A204.1 (cell line): ENCODE measurements around the gene PTPRN2.

Experiments
- FAIRE-seq: peaks from 2 replicates; lab custom pipeline; 2012; peaks lifted over from hg19 to GRCh38; lab: Jason Lieb, UNC

The PTPRN2 gene

DNA sequence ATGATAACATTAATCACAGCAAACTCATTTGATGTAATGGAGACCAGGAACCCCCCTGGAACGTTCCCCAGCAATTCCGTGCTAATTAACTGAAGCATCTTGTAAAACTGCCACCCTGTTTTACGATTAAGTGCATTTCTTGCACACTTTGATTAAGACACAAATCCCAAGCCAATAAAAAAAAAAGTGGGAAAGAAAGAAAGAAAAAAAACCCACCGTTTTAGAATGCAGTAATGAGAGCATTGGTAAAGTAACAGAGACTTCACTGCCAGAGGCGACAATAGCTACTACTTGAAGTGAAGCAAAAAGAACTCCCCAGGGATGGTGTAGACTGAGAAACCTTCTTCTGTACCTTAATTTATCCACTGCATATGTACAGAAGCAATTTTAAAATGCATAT lies 616.1 kb downstream of the PTPRN2 start:
- FAIRE-seq = no peak

GRCh38 chr7:157970744-157971143 lies 616.9 kb downstream of the PTPRN2 start:
- FAIRE-seq = no peak

- FAIRE-seq = no peak
These were observed 617.6 kb downstream of the PTPRN2 start for GRCh38 chr7:157969995-157970394.

DNA sequence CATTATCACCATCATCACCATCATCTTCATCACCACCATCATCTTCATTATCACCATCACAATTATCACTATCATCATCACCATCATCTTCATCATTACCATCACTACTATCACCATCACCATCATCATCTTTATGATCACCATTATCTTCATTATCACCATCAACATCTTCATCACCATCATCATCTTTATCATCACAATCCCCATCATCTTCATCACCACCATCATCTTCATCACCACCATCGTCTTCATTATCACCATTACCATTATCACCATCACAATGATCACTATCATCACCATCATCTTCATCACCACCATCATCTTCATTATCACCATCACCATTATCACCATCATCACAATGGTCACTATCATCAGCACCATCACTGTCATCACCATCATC lies 621.1 kb downstream of the PTPRN2 start:
- no peak for FAIRE-seq

- FAIRE-seq = no peak
These were observed 623.1 kb downstream of the PTPRN2 start for GRCh38 chr7:157964521-157964920.

- no peak for FAIRE-seq
These were observed 623.6 kb downstream of the PTPRN2 start for GRCh38 chr7:157964016-157964415.

DNA sequence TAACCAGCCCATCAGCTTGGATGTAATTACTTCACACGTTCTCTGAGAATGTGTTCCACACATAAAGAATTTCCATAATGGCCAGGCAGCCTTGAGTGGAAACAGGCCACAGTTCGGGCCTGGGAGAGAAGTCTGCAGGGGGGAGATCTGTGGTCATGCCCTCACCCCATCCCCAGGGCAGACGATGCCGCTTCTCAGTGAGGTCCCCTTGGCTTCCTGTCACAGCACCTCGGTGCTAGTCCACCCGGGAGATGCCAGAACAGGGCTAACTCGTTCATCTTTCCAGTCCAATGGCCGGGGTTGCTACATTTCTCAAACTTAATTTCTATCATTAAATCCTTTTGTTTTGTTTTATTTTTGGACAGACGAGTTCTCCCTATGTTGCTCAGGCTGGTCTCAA lies 624.1 kb downstream of the PTPRN2 start:
- FAIRE-seq = no peak

DNA sequence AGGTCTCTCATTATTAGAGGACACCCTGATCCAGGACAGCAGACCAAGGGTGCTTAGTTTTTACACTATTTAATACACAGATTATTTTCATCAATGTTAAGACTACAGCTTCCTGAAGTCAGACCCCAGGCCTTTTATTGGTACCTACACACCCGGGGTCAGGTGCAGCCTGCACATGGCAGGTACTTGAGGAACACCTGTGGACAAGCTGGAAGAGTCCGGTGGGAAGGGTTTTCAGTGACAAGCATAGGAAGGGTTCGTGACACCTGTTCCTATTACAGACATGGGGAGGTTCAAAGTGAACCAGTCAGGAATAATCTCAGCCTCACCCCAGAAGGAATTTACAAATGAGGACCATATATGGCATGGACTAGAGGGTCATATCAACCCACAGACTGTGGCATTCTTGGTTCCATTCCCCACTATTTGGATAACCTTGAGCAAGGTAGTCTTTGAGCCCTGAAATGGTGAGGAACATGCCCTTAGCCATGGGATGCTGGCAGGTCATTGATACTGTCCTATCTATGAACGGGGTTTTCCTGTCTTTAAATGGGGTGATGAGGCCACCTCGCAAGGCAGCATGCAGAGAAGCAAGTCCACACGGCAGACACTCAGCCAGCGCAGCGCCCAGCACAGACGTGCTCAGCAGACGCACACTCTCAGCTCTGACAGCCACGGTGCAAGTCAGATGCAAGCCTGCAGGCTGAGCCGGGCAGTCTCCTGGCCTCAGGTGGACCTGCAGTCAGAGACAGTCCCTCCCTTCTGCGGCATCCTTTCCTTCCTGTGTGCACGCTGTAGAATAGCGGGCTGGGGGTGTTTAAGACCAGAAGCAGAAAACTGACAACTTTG lies 624.9 kb downstream of the PTPRN2 start:
- FAIRE-seq = no peak

DNA sequence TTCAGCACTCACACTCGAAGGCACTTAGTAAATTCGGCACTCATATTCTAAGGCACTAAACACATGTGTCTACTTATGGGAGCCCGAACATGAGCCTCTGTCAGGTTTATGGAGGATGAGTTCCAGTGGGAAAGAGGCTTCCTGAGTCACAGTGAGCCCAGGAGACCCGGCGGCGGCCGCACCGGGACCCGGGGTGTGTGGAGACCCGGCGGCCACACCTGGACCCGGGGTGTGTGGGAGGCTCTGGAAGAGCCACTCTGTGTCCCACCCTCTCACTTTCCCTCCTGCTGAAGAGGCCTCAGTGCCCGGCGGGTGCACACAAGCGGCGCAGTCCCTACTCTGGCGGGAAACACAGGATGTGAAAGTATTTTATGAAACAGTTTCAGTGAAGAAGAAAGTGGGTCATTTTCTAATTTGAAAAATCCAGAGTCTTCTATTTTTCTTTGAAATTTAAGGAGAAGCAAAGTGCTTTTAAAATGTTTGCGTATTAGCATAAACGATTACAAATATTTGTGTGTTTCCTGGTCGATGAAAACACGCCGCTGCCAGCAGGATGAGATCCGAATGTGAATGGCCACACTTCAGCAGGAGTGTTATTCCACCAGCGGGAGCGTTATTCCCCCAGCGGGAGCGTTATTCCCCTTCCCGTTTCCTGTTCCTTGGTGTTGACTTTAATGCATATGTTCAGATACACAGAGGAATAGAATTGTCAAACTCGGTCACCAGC lies 625.7 kb downstream of the PTPRN2 start:
- FAIRE-seq = no peak

- FAIRE-seq = no peak
These were observed 632.1 kb downstream of the PTPRN2 start for GRCh38 chr7:157955348-157955999.

- no peak for FAIRE-seq
These were observed 632.7 kb downstream of the PTPRN2 start for GRCh38 chr7:157954901-157955300.

DNA sequence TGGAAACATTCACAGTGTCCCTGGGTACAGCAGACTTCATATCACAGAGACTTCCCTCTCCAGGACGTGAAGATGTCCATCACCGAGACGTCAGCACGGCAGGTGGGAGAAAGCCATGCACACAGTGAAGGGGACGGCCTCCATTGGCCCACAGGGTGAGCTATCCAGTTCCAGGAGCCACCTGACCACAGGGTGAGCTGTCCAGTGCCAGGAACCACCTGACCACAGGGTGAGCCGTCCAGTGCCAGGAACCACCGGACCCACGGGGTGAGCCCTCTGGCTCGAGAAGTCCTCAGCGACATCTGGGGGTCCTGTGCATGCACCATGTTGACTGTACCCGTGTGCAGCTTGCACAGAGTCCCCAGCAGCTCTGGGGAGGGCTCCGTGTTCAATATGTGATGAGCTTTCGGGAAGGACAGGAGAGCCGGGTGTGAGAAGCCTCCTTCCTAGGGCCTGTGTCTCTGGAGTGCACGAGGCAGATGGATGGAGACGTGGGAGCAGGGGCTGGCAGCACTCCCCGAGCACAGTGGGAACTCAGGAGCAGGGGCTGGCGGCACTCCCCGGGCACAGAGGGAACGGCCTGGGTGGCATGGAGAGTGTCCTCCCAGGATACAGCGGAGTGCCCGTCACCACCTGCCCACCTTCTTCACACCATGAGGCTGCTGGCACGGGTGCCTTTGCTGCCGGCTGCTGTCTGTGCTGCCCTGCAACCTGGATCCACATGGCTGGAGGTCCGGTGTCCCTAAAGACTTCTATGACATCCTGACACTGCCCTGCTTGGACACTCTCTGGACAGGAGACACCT lies 634.6 kb downstream of the PTPRN2 start:
- no peak for FAIRE-seq

GRCh38 chr7:157952050-157952667 lies 635.5 kb downstream of the PTPRN2 start:
- no peak for FAIRE-seq

DNA sequence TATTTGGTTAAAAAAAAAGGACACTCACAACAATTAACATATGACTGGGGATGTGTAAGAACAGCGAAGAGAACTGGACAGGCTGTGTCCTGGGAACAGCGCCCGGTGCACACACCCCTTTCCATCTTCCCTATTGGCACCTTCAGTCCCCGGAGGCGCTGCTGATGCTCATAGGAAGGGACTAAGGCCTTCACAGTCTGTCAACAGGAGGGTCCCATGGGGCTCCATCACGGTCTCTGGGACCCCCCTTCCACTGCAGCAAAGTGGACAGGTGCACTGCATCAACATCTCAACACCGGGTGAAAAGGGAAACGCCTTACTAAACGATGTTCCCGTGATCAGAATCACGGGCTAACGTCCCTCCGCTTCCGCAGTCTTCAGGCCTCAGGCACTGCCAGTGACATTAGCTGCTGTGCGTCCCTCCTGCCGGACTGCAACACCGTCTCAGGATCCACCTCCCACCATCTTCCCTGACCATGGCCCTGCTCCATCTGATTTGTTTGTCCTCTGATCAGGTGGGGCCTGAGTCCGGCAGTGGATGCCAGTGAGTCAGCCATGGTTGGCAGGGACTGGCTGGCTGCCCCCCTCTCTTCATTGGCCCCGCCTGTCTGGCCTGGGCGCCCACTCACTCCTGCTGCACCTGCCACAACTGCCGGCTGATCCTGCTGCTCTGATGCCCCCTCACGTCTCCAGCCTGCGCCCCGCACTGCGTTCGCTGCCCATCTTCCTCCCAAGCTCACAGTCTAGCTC lies 636.1 kb downstream of the PTPRN2 start:
- FAIRE-seq = no peak

DNA sequence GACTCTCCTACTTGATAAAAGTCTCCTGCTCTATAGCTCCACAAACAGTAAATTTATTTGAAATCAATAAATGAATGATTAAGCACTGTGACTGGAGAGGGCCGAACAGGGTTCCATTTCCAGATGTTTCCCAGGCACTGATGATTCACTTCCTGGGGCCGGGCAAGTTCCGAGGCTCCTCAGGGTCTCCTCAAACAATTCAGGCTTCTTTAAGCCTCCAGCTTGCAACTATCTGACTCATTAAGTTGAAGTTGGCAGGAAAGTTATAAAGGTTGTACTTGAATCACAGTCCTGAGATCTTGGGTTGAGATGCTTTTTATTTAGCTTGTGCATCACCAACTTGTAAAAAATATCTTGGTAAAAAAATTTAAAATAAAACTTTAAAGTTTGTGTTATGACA lies 637.9 kb downstream of the PTPRN2 start:
- no peak for FAIRE-seq

- no peak for FAIRE-seq
These were observed 640.1 kb downstream of the PTPRN2 start for GRCh38 chr7:157947504-157947903.

- no peak for FAIRE-seq
These were observed 641.1 kb downstream of the PTPRN2 start for GRCh38 chr7:157946398-157947060.

GRCh38 chr7:157945401-157945800 lies 642.2 kb downstream of the PTPRN2 start:
- no peak for FAIRE-seq

GRCh38 chr7:157944734-157945291 lies 642.8 kb downstream of the PTPRN2 start:
- no peak for FAIRE-seq

DNA sequence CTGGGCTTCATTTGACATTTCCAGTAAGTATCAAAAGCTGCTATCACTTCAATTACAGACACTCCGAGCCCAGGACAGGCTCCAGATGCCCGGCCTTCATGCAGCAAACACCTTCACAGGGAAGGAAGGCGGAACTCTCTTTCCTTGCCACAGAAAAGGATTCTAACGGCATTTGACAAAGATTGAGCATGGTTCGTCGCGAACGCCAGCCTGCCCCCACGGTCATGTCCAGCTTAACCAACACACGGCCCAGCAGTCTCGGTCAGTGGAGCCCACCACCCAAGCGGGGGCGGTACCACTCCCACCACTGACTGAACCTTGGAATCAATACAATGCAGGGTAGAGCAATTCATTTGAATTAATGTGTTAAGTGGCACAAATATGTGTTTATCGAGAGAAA lies 643.6 kb downstream of the PTPRN2 start:
- no peak for FAIRE-seq
